ENCODE results near the gene DLL4.

Gene DLL4

DNA sequence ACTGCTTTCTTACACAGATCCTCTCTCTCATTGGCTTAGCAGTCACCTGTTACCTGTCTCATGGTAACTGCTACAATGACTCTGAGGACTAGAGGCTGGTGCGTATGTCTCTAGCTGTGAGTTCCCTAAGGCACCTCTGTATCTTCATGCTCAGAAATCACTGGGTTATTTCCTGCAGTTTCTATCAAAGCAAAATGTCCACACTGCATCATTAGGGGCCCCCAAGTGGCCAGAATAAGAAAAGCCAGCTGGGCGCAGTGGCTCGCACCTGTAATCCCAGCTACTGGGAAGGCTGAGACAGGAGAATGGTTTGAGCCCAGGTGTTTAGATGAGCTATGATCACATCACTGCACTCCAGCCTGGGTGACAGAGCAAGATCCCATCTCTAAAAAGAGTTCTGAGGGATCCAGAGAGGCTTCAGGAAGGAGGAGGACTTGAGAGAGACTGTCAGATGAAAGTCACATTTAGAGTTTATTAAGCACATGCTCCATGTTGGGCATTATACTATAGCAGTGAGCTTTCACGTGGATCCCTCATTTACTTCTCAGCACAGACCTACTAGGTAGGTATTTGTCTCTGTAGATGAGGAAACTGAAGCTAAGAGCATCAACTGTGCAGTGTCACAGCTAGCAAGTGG is 37.2 kb upstream of the DLL4 start:
- H3K4me3 ChIP-seq: no peak overlapping the region
- TF ChIP-seq, protein P1, sequence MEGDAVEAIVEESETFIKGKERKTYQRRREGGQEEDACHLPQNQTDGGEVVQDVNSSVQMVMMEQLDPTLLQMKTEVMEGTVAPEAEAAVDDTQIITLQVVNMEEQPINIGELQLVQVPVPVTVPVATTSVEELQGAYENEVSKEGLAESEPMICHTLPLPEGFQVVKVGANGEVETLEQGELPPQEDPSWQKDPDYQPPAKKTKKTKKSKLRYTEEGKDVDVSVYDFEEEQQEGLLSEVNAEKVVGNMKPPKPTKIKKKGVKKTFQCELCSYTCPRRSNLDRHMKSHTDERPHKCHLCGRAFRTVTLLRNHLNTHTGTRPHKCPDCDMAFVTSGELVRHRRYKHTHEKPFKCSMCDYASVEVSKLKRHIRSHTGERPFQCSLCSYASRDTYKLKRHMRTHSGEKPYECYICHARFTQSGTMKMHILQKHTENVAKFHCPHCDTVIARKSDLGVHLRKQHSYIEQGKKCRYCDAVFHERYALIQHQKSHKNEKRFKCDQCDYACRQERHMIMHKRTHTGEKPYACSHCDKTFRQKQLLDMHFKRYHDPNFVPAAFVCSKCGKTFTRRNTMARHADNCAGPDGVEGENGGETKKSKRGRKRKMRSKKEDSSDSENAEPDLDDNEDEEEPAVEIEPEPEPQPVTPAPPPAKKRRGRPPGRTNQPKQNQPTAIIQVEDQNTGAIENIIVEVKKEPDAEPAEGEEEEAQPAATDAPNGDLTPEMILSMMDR (IDR thresholded peaks at IDR 0.05): no peak
- H3K27ac ChIP-seq: no peak overlapping the region
- no peak for DNase-seq (ENCODE audit: low spot score)

DNA sequence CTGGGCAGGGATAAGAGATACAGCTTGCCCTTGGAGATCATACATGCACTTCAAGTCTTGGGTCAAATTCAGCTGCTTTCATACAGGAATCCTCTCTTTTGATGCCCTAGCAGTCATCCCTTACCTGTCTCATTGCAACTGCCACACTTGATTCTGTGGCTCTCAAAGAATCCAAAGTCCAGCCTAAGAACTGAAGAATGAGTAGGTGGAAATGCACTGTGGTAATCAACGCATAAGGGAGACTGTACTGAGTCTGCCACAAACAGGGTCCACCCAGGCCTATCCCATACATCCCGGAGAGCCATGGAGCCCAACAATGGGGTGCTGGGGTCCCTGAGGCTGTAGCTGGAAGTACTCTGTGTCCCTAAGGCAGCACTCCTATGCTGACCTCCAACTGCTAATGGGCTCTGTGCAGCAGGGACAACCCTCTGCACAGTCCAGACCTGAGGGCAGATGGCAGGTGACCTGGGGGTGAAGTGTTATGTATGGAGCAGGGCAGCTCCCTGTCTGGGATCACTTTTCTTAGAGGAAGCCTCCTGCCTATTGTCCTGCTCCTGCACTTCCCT is 36.6 kb upstream of the DLL4 start:
- DNase-seq (ENCODE audit: low spot score): no peak
- H3K4me3 ChIP-seq: no peak overlapping the region
- H3K27ac ChIP-seq: no peak overlapping the region
- TF ChIP-seq, protein P1 (IDR thresholded peaks at IDR 0.05): no peak

DNA sequence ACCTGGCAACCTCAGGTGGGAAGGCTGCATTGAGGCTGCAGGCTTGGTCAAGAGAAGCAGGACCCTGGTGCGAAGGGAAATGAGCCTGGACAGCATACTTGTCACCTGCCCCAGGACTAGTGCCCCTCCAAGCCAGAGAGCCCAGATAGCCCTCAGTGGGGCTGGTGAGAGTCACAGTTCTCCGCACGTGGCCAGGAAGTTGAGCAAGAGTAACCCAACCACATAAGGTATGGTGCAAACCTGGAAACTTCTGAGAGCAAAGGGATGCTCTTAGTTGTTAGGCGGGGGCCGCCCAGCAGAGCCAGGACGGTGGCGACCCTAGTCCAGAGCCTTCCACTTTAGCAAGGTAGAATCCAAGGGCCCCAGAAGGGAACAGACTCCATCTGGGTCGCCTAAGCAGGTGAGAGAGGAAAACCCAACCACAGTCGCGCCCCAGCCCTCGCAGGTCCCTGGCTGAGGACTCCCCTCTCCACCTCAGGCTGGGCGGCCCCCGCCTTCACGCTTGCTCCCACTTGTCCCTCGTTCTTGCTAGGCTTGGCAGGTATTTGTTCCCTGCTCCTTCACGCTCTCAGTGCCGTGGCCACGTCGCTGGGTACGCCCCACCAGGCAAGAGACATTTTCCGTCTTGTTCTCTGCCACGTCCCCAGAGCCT is 36.0 kb upstream of the DLL4 start:
- peak overlapping the region; percentile 89 for H3K4me3 ChIP-seq
- TF ChIP-seq, protein P1 (IDR thresholded peaks at IDR 0.05): no peak
- peak overlapping the region; percentile 87 to 92 for H3K27ac ChIP-seq
- DNase-seq (ENCODE audit: low spot score): no peak

DNA sequence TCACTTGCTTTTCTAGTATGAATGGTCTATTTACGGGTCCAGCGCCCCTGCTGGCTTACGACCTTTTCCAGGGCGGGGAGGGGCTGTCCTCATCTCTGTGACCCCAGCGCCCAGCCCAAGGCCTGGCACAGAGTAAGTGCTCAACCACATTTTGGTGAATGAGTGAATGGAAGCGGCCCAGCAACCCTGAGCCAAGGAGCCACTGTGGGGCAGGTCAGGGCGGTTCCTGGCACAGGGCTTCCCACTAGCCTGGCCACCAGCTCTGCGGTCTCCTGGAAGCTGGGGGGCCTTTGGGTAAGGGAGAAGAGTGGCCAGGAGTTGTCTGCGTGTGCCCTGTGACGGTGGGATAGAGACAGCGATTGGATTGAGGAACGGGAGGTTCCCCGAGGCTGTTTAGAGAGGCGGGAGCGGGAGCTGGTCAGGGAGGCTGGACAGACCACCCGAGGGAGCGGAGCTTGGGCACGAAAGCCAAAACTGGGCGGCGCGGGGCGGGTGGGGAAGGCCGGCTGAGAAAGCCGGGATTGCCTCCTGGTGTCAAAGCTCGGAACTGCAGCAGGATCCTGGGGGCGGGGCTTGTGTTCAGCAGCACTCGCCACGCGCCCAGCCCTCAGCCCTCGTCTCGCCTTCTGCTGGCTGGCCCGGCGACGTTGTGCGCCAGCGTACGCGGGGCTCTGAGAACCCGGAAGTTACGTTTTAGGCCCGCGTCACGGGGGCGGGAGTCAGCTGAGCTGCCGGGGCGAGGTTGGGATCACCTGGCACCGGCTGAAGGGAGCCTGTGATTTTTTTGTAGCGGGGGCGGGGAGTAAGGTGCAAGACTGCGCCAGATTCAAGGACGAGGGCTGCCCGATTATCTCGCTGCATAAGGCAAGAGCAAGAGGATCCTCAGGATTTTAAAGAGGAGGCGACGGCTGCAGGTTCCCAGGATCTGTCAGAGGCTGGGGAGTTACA is 35.1 kb upstream of the DLL4 start, which contains the start of gene VPS18:
VPS18 (plus strand) TSS at position 718 of the 948 bp plus-strand sequence. CDS start 319 bp downstream, outside the sequence.
- Histone ChIP-seq H3K4me3 (peak within 1 kb of the TSS; percentile 89), H3K27ac (peak within 1 kb of the TSS; percentile 87 to 92)
- TF ChIP-seq, protein P1 (IDR thresholded peaks at IDR 0.05): peak; percentile 98
- peak; percentile 98 for DNase-seq (ENCODE audit: low spot score)

DNA sequence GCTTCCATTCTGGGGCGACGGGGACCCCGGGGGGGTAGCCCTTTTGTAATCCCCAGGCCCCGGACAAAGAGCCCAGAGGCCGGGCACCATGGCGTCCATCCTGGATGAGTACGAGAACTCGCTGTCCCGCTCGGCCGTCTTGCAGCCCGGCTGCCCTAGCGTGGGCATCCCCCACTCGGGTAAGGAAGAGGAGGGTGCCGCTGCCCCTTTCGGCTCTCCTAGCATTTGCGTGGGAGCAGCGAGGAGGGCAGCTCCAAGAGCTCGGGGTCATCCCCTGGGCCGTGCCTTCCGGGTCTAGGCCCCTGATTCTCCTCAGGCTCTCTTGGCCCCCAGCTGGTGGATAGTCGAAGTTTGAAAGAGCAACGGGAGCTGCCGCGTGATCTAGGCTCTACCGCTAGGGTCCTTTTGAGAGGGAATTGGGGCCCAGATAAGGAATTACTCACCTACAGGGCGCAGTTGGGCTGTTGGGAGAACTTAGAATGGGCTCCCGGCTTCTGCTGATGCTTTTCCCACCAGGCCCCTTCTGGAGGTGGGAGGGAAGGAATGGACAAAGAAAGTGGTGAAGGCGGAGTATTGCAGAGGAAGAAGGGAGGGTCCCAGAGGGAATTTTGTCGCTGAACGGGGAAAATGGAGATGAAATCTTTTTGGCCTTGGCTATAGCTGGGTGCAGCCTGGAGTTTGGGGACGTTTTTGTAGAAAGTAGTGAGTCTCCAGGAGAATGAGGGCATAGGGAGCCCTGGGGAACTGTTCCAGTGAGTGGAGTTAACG is 34.3 kb upstream of the DLL4 start:
- H3K27ac ChIP-seq: peak overlapping the region; percentile 87 to 92
- DNase-seq (ENCODE audit: low spot score): no peak
- TF ChIP-seq, protein P1 (IDR thresholded peaks at IDR 0.05): no peak
- H3K4me3 ChIP-seq: peak overlapping the region; percentile 89

DNA sequence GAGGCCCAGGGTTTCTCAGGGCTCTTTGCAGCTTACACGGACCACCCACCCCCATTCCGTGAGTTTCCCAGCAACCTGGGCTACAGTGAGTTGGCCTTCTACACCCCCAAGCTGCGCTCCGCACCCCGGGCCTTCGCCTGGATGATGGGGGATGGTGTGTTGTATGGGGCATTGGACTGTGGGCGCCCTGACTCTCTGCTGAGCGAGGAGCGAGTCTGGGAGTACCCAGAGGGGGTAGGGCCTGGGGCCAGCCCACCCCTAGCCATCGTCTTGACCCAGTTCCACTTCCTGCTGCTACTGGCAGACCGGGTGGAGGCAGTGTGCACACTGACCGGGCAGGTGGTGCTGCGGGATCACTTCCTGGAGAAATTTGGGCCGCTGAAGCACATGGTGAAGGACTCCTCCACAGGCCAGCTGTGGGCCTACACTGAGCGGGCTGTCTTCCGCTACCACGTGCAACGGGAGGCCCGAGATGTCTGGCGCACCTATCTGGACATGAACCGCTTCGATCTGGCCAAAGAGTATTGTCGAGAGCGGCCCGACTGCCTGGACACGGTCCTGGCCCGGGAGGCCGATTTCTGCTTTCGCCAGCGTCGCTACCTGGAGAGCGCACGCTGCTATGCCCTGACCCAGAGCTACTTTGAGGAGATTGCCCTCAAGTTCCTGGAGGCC is 29.5 kb upstream of the DLL4 start:
- TF ChIP-seq, protein P1 (IDR thresholded peaks at IDR 0.05): no peak

More for the DNA sequence above, 29.5 kb upstream of the DLL4 start:
- Histone ChIP-seq H3K4me3 (no peak overlapping the region), H3K27ac (no peak overlapping the region)
- no peak for DNase-seq (ENCODE audit: low spot score)
